ENCODE results near the gene TLR8. TPM values are rescaled to one million over a fixed set of nuclear protein-coding genes. Genes with fewer than 3 reads are reported as not detected.
"Not testable (repeated sequence)": the region's sequence is repeated elsewhere in the genome, so short reads cannot be mapped to it uniquely, and the experiment has no call there.

Gene TLR8
- total RNA-seq, 1 experiment from 2014 or later = not detected

- peaks cover 2% of the 10 kb centered on the region; the same call in 1 of the 2 replicates for H3K9me3 ChIP-seq (ENCODE audit: control insufficient read depth, insufficient read depth, low read depth, low read length)
- no peak overlapping the region for H3K4me3 ChIP-seq (ENCODE audit: low read depth in 2 of 2, low read length in 2 of 2)
- CTCF ChIA-PET = no interaction called here
- no peak for TF ChIP-seq SIN3A (IDR thresholded peaks at IDR 0.05; ENCODE audit: borderline replicate concordance, insufficient read depth, low read depth, low read length)
- H3K4me1 ChIP-seq (ENCODE audit: control insufficient read depth, insufficient read depth, low read length) = no peaks in the 10 kb centered on the region
- H3K36me3 ChIP-seq (ENCODE audit: control insufficient read depth, insufficient read depth, low read length) = no peaks in the 10 kb centered on the region
- no TSS peak for BruUV-seq (replicated peaks)
- ATAC-seq (no peak), DNase-seq (ENCODE audit: low read depth, low spot score) (no peak)
- POLR2A ChIA-PET = no interaction called here
- H3K27me3 ChIP-seq (ENCODE audit: control insufficient read depth, insufficient read depth, low read length) = no peaks in the 10 kb centered on the region
- H3K27ac ChIP-seq (ENCODE audit: low read length) = no peak overlapping the region
- in situ Hi-C loops (cut with HindIII; ENCODE audit: low pct_unique_long_range_greater_than_20kb, low sequenced_read_pairs) = no loop called here
- intact Hi-C loops (cut with micrococcal nuclease; ENCODE audit: unreplicated experiment) = no loop called here
Observed at GRCh38 chrX:12932244-12932643, 25.8 kb downstream of the TLR8 start.

GRCh38 chrX:12934850-12935249 lies 28.4 kb downstream of the TLR8 start:
- no peaks in the 10 kb centered on the region for H3K27me3 ChIP-seq (ENCODE audit: control insufficient read depth, insufficient read depth, low read length)
- CTCF ChIA-PET = no interaction called here
- H3K4me3 ChIP-seq (ENCODE audit: low read depth in 2 of 2, low read length in 2 of 2) = no peak overlapping the region
- peaks cover 2% of the 10 kb centered on the region; the same call in 1 of the 2 replicates for H3K9me3 ChIP-seq (ENCODE audit: control insufficient read depth, insufficient read depth, low read depth, low read length)
- intact Hi-C loops (cut with micrococcal nuclease; ENCODE audit: unreplicated experiment) (no loop called here), in situ Hi-C loops (cut with HindIII; ENCODE audit: low pct_unique_long_range_greater_than_20kb, low sequenced_read_pairs) (no loop called here)
- H3K4me1 ChIP-seq (ENCODE audit: control insufficient read depth, insufficient read depth, low read length) = no peaks in the 10 kb centered on the region
- TF ChIP-seq TCF7L2 (IDR thresholded peaks at IDR 0.05; ENCODE audit: low read depth, low read length) = no peak
- no peak for TF ChIP-seq CTCF (IDR thresholded peaks at IDR 0.05)
- no peak for TF ChIP-seq REST (IDR thresholded peaks at IDR 0.05; ENCODE audit: insufficient read depth in 1 of 2, low read depth in 2 of 2, low read length in 1 of 2)
- TF ChIP-seq SIN3A (IDR thresholded peaks at IDR 0.05; ENCODE audit: borderline replicate concordance, insufficient read depth, low read depth, low read length) = no peak
- TF ChIP-seq POLR2AphosphoS5 (IDR thresholded peaks at IDR 0.05; ENCODE audit: low read depth, low read length) = no peak
- BruUV-seq (replicated peaks) = no TSS peak
- no peak for DNase-seq (ENCODE audit: low read depth, low spot score)
- POLR2A ChIA-PET = no interaction called here
- ATAC-seq = no peak
- no peaks in the 10 kb centered on the region for H3K36me3 ChIP-seq (ENCODE audit: control insufficient read depth, insufficient read depth, low read length)
- H3K27ac ChIP-seq (ENCODE audit: low read length) = no peak overlapping the region

- no peaks in the 10 kb centered on the region for H3K36me3 ChIP-seq (ENCODE audit: control insufficient read depth, insufficient read depth, low read length)
- H3K4me3 ChIP-seq (ENCODE audit: low read depth in 2 of 2, low read length in 2 of 2) = no peak overlapping the region
- no peak for ATAC-seq
- DNase-seq (ENCODE audit: low read depth, low spot score) = no peak
- POLR2A ChIA-PET = no interaction called here
- no peaks in the 10 kb centered on the region for H3K4me1 ChIP-seq (ENCODE audit: control insufficient read depth, insufficient read depth, low read length)
- H3K27me3 ChIP-seq (ENCODE audit: control insufficient read depth, insufficient read depth, low read length) = no peaks in the 10 kb centered on the region
- H3K27ac ChIP-seq (ENCODE audit: low read length) = no peak overlapping the region
- H3K9me3 ChIP-seq (ENCODE audit: control insufficient read depth, insufficient read depth, low read depth, low read length) = peaks cover 2% of the 10 kb centered on the region; the same call in 1 of the 2 replicates
- TF ChIP-seq TCF7L2 (IDR thresholded peaks at IDR 0.05; ENCODE audit: low read depth, low read length) (no peak), CTCF (IDR thresholded peaks at IDR 0.05) (no peak), POLR2AphosphoS5 (IDR thresholded peaks at IDR 0.05; ENCODE audit: low read depth, low read length) (no peak), REST (IDR thresholded peaks at IDR 0.05; ENCODE audit: insufficient read depth in 1 of 2, low read depth in 2 of 2, low read length in 1 of 2) (no peak), SIN3A (IDR thresholded peaks at IDR 0.05; ENCODE audit: borderline replicate concordance, insufficient read depth, low read depth, low read length) (no peak)
- in situ Hi-C loops (cut with HindIII; ENCODE audit: low pct_unique_long_range_greater_than_20kb, low sequenced_read_pairs) (no loop called here), intact Hi-C loops (cut with micrococcal nuclease; ENCODE audit: unreplicated experiment) (no loop called here)
- CTCF ChIA-PET = no interaction called here
- no TSS peak for BruUV-seq (replicated peaks)
Observed at GRCh38 chrX:12936947-12937346, 30.5 kb downstream of the TLR8 start.

- H3K4me1 ChIP-seq (ENCODE audit: control insufficient read depth, insufficient read depth, low read length); BruUV-seq (replicated peaks); H3K27ac ChIP-seq (ENCODE audit: low read length); CTCF ChIA-PET; H3K36me3 ChIP-seq (ENCODE audit: control insufficient read depth, insufficient read depth, low read length); in situ Hi-C loops (cut with HindIII; ENCODE audit: low pct_unique_long_range_greater_than_20kb, low sequenced_read_pairs); H3K27me3 ChIP-seq (ENCODE audit: control insufficient read depth, insufficient read depth, low read length); H3K4me3 ChIP-seq (ENCODE audit: low read depth in 2 of 2, low read length in 2 of 2); H3K9me3 ChIP-seq (ENCODE audit: control insufficient read depth, insufficient read depth, low read depth, low read length); DNase-seq (ENCODE audit: low read depth, low spot score); POLR2A ChIA-PET; intact Hi-C loops (cut with micrococcal nuclease; ENCODE audit: unreplicated experiment); ATAC-seq: not testable (repeated sequence)
Observed at GRCh38 chrX:12940471-12940870, 34.1 kb downstream of the TLR8 start.

Measured in Panc1 (cell line).